ENCODE results near the gene ATXN7L2.
"Not testable (repeated sequence)": the region's sequence is repeated elsewhere in the genome, so short reads cannot be mapped to it uniquely, and the experiment has no call there.

The ATXN7L2 gene

GRCh38 chr1:109468061-109468460, 15.6 kb upstream of the ATXN7L2 start:
- H3K4me3 ChIP-seq (ENCODE audit: low read depth, low read length): no peak overlapping the region
- no peak for DNase-seq (ENCODE audit: low read depth)
- TF ChIP-seq CTCF (IDR thresholded peaks at IDR 0.05; ENCODE audit: low read depth, low read length, missing control alignments): no peak

GRCh38 chr1:109468903-109469302, 14.8 kb upstream of the ATXN7L2 start:
- no peak for TF ChIP-seq CTCF (IDR thresholded peaks at IDR 0.05; ENCODE audit: low read depth, low read length, missing control alignments)
- no peak for DNase-seq (ENCODE audit: low read depth)
- no peak overlapping the region for H3K4me3 ChIP-seq (ENCODE audit: low read depth, low read length)

GRCh38 chr1:109470245-109470644, 13.5 kb upstream of the ATXN7L2 start:
- TF ChIP-seq CTCF (IDR thresholded peaks at IDR 0.05; ENCODE audit: low read depth, low read length, missing control alignments): no peak
- no peak for DNase-seq (ENCODE audit: low read depth)
- H3K4me3 ChIP-seq (ENCODE audit: low read depth, low read length): no peak overlapping the region

GRCh38 chr1:109472779-109473178, 10.9 kb upstream of the ATXN7L2 start:
- no peak for TF ChIP-seq CTCF (IDR thresholded peaks at IDR 0.05; ENCODE audit: low read depth, low read length, missing control alignments)
- H3K4me3 ChIP-seq (ENCODE audit: low read depth, low read length): no peak overlapping the region
- no peak for DNase-seq (ENCODE audit: low read depth)

- H3K4me3 ChIP-seq (ENCODE audit: low read depth, low read length); DNase-seq (ENCODE audit: low read depth): not testable (repeated sequence)
These were observed 10.2 kb upstream of the ATXN7L2 start for GRCh38 chr1:109473284-109474057.

- TF ChIP-seq CTCF (IDR thresholded peaks at IDR 0.05; ENCODE audit: low read depth, low read length, missing control alignments): no peak
- DNase-seq (ENCODE audit: low read depth): no peak
- H3K4me3 ChIP-seq (ENCODE audit: low read depth, low read length): no peak overlapping the region
These were observed 9.0 kb upstream of the ATXN7L2 start for GRCh38 chr1:109474697-109475096.

GRCh38 chr1:109475261-109475660, 8.4 kb upstream of the ATXN7L2 start:
- H3K4me3 ChIP-seq (ENCODE audit: low read depth, low read length): no peak overlapping the region
- TF ChIP-seq CTCF (IDR thresholded peaks at IDR 0.05; ENCODE audit: low read depth, low read length, missing control alignments): no peak
- no peak for DNase-seq (ENCODE audit: low read depth)

All from GM12864 (cell line).